Measurements from ENCODE around the gene PBX1. TPM values are rescaled to one million over a fixed set of nuclear protein-coding genes. Genes with fewer than 3 reads are reported as not detected.

The PBX1 gene
- total and polyA plus RNA-seq, 8 donors, result 11.0 to 113 (median 23.0) TPM

- TF ChIP-seq EP300 (IDR thresholded peaks at IDR 0.05) (no peak), POLR2A (IDR thresholded peaks at IDR 0.05) (no peak), CTCF (IDR thresholded peaks at IDR 0.05) (no peak), POLR2AphosphoS5 (IDR thresholded peaks at IDR 0.05) (no peak)
- H3K4me3 ChIP-seq, result no peak overlapping the region
- H3K27me3 ChIP-seq, result no peaks in the 10 kb centered on the region
- WGBS, 5 donors, result 87 to 90% (median 88%) methylated on average over 11 of the region's 11 CpGs
- no peaks in the 10 kb centered on the region for H3K9me3 ChIP-seq
- no peaks in the 10 kb centered on the region for H3K36me3 ChIP-seq
- no peak overlapping the region for H3K27ac ChIP-seq
- intact Hi-C loops (cut with DNase I; ENCODE audit: low total_unique reads), result no loop called here
- peaks cover 0 to 22% (median 8%) of the 10 kb centered on the region in 4 donors for H3K4me1 ChIP-seq
- no peak for DNase-seq
Observed at GRCh38 chr1:164731161-164731876, 172.3 kb downstream of the PBX1 start.

GRCh38 chr1:164733070-164733469 is 174.1 kb downstream of the PBX1 start:
- Histone ChIP-seq H3K27me3 (no peaks in the 10 kb centered on the region), H3K36me3 (no peaks in the 10 kb centered on the region), H3K4me1 (peaks cover 0 to 15% (median 6%) of the 10 kb centered on the region in 4 donors), H3K9me3 (no peaks in the 10 kb centered on the region), H3K27ac (no peak overlapping the region), H3K4me3 (no peak overlapping the region)
- 89 to 91% (median 91%) methylated on average over 3 of the region's 3 CpGs for WGBS, 5 donors
- TF ChIP-seq EP300 (IDR thresholded peaks at IDR 0.05) (no peak), CTCF (IDR thresholded peaks at IDR 0.05) (no peak), POLR2AphosphoS5 (IDR thresholded peaks at IDR 0.05) (no peak), POLR2A (IDR thresholded peaks at IDR 0.05) (no peak)
- intact Hi-C loops (cut with DNase I; ENCODE audit: low total_unique reads), result no loop called here
- DNase-seq, result no peak

- intact Hi-C loops (cut with DNase I; ENCODE audit: low total_unique reads), result no loop called here
- H3K36me3 ChIP-seq, result no peaks in the 10 kb centered on the region
- TF ChIP-seq POLR2A (IDR thresholded peaks at IDR 0.05), result no peak
- no peak for TF ChIP-seq POLR2AphosphoS5 (IDR thresholded peaks at IDR 0.05)
- TF ChIP-seq EP300 (IDR thresholded peaks at IDR 0.05), result no peak
- no peak for TF ChIP-seq CTCF (IDR thresholded peaks at IDR 0.05)
- no peak overlapping the region for H3K27ac ChIP-seq
- no peaks in the 10 kb centered on the region for H3K27me3 ChIP-seq
- no peak for DNase-seq
- no peak overlapping the region for H3K4me3 ChIP-seq
- no peaks in the 10 kb centered on the region for H3K9me3 ChIP-seq
- H3K4me1 ChIP-seq, result peaks cover 0 to 19% (median 6%) of the 10 kb centered on the region in 4 donors
- WGBS, 5 donors, result 88 to 93% (median 90%) methylated on average over 4 of the region's 4 CpGs
Observed at GRCh38 chr1:164733734-164734133, 174.8 kb downstream of the PBX1 start.

- Histone ChIP-seq H3K4me1 (peaks cover 0 to 26% (median 6%) of the 10 kb centered on the region in 4 donors), H3K9me3 (no peaks in the 10 kb centered on the region), H3K36me3 (no peaks in the 10 kb centered on the region), H3K4me3 (no peak overlapping the region), H3K27ac (no peak overlapping the region), H3K27me3 (no peaks in the 10 kb centered on the region)
- no peak for DNase-seq
- WGBS, 5 donors, result 77 to 83% (median 82%) methylated on average over 7 of the region's 7 CpGs
- no peak for TF ChIP-seq POLR2A (IDR thresholded peaks at IDR 0.05)
- TF ChIP-seq EP300 (IDR thresholded peaks at IDR 0.05), result no peak
- TF ChIP-seq POLR2AphosphoS5 (IDR thresholded peaks at IDR 0.05), result no peak
- TF ChIP-seq CTCF (IDR thresholded peaks at IDR 0.05), result no peak
- intact Hi-C loops (cut with DNase I; ENCODE audit: low total_unique reads), result no loop called here
Observed at GRCh38 chr1:164735315-164736052, 176.5 kb downstream of the PBX1 start.
